Gastroesophageal sphincter (tissue), 4 donors: Measurements from ENCODE around the gene TLX2. TPM values are rescaled to one million over a fixed set of nuclear protein-coding genes. Genes with fewer than 3 reads are reported as not detected.

Experiments
- ATAC-seq: fragments of 150-250 bp; one replicate; pipeline ENCODE4 v1.9.1; 2016; ENCODE audit warnings: mild to moderate bottlenecking, moderate library complexity
- H3K27ac ChIP-seq, 4 donors: fragments of 200-600 bp; sonication (generic) in 3 of 4; 1 replicate in 3 of 4; 2 replicates in 1 of 4; pipeline ENCODE4 v1.5.1; 2016 to 2019
- H3K27me3 ChIP-seq: fragments of 200-600 bp; sonication (generic); one replicate; pipeline ENCODE4 v1.5.1; 2019
- H3K36me3 ChIP-seq, 2 donors: fragments of 200-600 bp; sonication (generic); one replicate each; pipeline ENCODE4 v1.5.1; 2019; ENCODE audit warnings: control low read depth in 1 of 2
- H3K4me1 ChIP-seq, 3 donors: fragments of 200-600 bp; sonication (generic); 1 replicate in 2 of 3; 2 replicates in 1 of 3; pipeline ENCODE4 v1.5.1; 2016 to 2019; ENCODE audit warnings: control low read depth in 2 of 3
- H3K4me3 ChIP-seq, 2 donors: fragments of 200-600 bp; sonication (generic); one replicate each; pipeline ENCODE4 v1.5.1; 2019; ENCODE audit warnings: mild to moderate bottlenecking in 1 of 2, moderate library complexity in 1 of 2
- H3K9me3 ChIP-seq, 3 donors: fragments of 200-600 bp; sonication (generic); one replicate each; pipeline ENCODE4 v1.5.1; 2017 to 2019; ENCODE audit warnings: control low read depth in 2 of 3
- CTCF ChIP-seq, 4 experiments: fragments of 200-600 bp in 2 of 4; fragments of 450-650 bp in 2 of 4; sonication (generic) in 1 of 4; IDR thresholded peaks; one replicate each; pipeline ENCODE4 v1.5.1; 2017 to 2019; ENCODE audit warnings: antibody characterized with exemption in 4 of 4, mild to moderate bottlenecking in 2 of 4, moderate library complexity in 2 of 4
- EP300 ChIP-seq: sonication (generic); formaldehyde crosslinking; IDR thresholded peaks from one replicate; pipeline ENCODE4 v1.6.1; 2017; ENCODE audit warnings: antibody characterized with exemption, mild to moderate bottlenecking
- POLR2A ChIP-seq, 2 donors: fragments of 450-650 bp; IDR thresholded peaks; one replicate each; pipeline ENCODE4 v1.6.1; 2017; ENCODE audit warnings: antibody characterized with exemption in 2 of 2, mild to moderate bottlenecking in 2 of 2, moderate library complexity in 1 of 2
- POLR2AphosphoS5 ChIP-seq: sonication (generic); formaldehyde crosslinking; IDR thresholded peaks from one replicate; pipeline ENCODE4 v1.6.1; 2017; ENCODE audit warnings: antibody characterized with exemption
- WGBS, 2 donors: methylation state at CpG; one replicate each; pipeline ENCODE4 v1.1.5; 2018; ENCODE audit warnings: low coverage in 1 of 2; 5-methylcytosine and 5-hydroxymethylcytosine counted together
- total RNA-seq, 4 donors: library from RNA; depleted of rRNA; stranded (reverse); fragments of >200 nt; gene quantifications; one replicate each; pipeline ENCODE4 v1.1.0, GENCODE V29; 2016

Gene TLX2
- total RNA-seq, 4 donors from 2014 or later, result 0.27 to 0.94 TPM; not detected in 2

GRCh38 chr2:74498500-74499266 is 15.6 kb upstream of the TLX2 start:
- TF ChIP-seq CTCF (IDR thresholded peaks at IDR 0.05), result no peak
- no peak for TF ChIP-seq EP300
- TF ChIP-seq POLR2A (IDR thresholded peaks at IDR 0.05), result no peak
- no peak for TF ChIP-seq POLR2AphosphoS5
- Histone ChIP-seq H3K9me3 (no peaks in the 10 kb centered on the region), H3K36me3 (peaks cover 0 to 13% of the 10 kb centered on the region in 2 donors), H3K27ac (no peak overlapping the region), H3K4me1 (peaks cover 0 to 47% (median 24%) of the 10 kb centered on the region in 3 donors), H3K4me3 (peak overlapping the region in 1 of 2 donors; percentile 40), H3K27me3 (peaks cover 72% of the 10 kb centered on the region)
- ATAC-seq, result no peak
- 4 to 7% methylated on average over 4 to 8 of the region's 41 CpGs for WGBS, 2 donors

GRCh38 chr2:74499267-74499939 is 14.8 kb upstream of the TLX2 start, which contains the start of gene LBX2:
Gene LBX2 (minus strand): TSS chr2:74499603. CDS start chr2:74499537, 66 bp downstream.
- no peak for ATAC-seq
- Histone ChIP-seq H3K4me3 (peak within 1 kb of the TSS in 1 of 2 donors; percentile 40), H3K4me1 (peaks cover 0 to 54% (median 24%) of the 10 kb centered on the region in 3 donors), H3K27ac (no peak within 1 kb of the TSS), H3K36me3 (peaks cover 0 to 8% of the 10 kb centered on the region in 2 donors), H3K27me3 (peaks cover 79% of the 10 kb centered on the region), H3K9me3 (no peaks in the 10 kb centered on the region)
- WGBS, 2 donors, result 0% methylated on average over 1 of the region's 65 CpGs; no CpG with 5 or more reads in 1 of the 2 donors
- TF ChIP-seq POLR2A (IDR thresholded peaks at IDR 0.05), result no peak
- no peak for TF ChIP-seq CTCF (IDR thresholded peaks at IDR 0.05)
- TF ChIP-seq POLR2AphosphoS5, result no peak
- no peak for TF ChIP-seq EP300

GRCh38 chr2:74499940-74500577 is 14.2 kb upstream of the TLX2 start:
- no peak for TF ChIP-seq POLR2A (IDR thresholded peaks at IDR 0.05)
- TF ChIP-seq CTCF (IDR thresholded peaks at IDR 0.05), result no peak
- no peak for TF ChIP-seq EP300
- TF ChIP-seq POLR2AphosphoS5, result no peak
- H3K36me3 ChIP-seq, result peaks cover 0 to 8% of the 10 kb centered on the region in 2 donors
- WGBS, 2 donors, result 72 to 93% methylated on average over 3 to 6 of the region's 15 CpGs
- H3K4me1 ChIP-seq, result peaks cover 0 to 61% (median 26%) of the 10 kb centered on the region in 3 donors
- H3K27ac ChIP-seq, result no peak overlapping the region
- H3K9me3 ChIP-seq, result no peaks in the 10 kb centered on the region
- ATAC-seq, result no peak
- no peak overlapping the region for H3K4me3 ChIP-seq
- H3K27me3 ChIP-seq, result peaks cover 86% of the 10 kb centered on the region

GRCh38 chr2:74500578-74500946 is 13.7 kb upstream of the TLX2 start:
- ATAC-seq, result no peak
- Histone ChIP-seq H3K27ac (no peak overlapping the region), H3K9me3 (no peaks in the 10 kb centered on the region), H3K4me3 (no peak overlapping the region), H3K27me3 (peaks cover 91% of the 10 kb centered on the region), H3K4me1 (peaks cover 0 to 66% (median 31%) of the 10 kb centered on the region in 3 donors), H3K36me3 (peaks cover 0 to 13% of the 10 kb centered on the region in 2 donors)
- TF ChIP-seq EP300 (no peak), POLR2A (IDR thresholded peaks at IDR 0.05) (no peak), POLR2AphosphoS5 (no peak), CTCF (IDR thresholded peaks at IDR 0.05) (no peak)
